WTC11 (cell line): ENCODE data around the gene SIPA1L2. TPM values are rescaled to one million over a fixed set of nuclear protein-coding genes. Genes with fewer than 3 reads are reported as not detected.

Experiments
- ATAC-seq: fragments of 200-7000 bp; cut with Tn5 transposase; 2 replicates; pipeline ENCODE4 v1.10.0; 2021; ENCODE audit warnings: mild to moderate bottlenecking, moderate library complexity
- CTCF ChIA-PET: fragments of 300-600 bp; sonication (Branson Sonifier 250); formaldehyde crosslinking; loops from one replicate; lab custom pipeline; 2021; ENCODE audit warnings: antibody characterized with exemption; lab: Charles Lee
- POLR2A ChIA-PET: fragments of 350-600 bp; sonication (Branson Sonifier 250); formaldehyde crosslinking; loops from one replicate; lab custom pipeline; 2021; ENCODE audit warnings: antibody characterized with exemption; lab: Charles Lee
- DNase-seq: peaks from one replicate; pipeline ENCODE4 v3.0.0; 2021; ENCODE audit warnings: low spot score
- H3K27ac Mint-ChIP-seq: 2 replicates; pipeline ENCODE4 v1.8.0; 2021; ENCODE audit warnings: mixed read lengths
- H3K27me3 Mint-ChIP-seq: 2 replicates; pipeline ENCODE4 v1.8.0; 2021; ENCODE audit warnings: low read depth, mild to moderate bottlenecking, moderate library complexity, mixed read lengths
- H3K36me3 Mint-ChIP-seq: 2 replicates; pipeline ENCODE4 v1.8.0; 2021; ENCODE audit warnings: mixed read lengths
- H3K4me1 Mint-ChIP-seq: 2 replicates; pipeline ENCODE4 v1.8.0; 2022; ENCODE audit warnings: mixed read lengths
- H3K4me3 Mint-ChIP-seq: 2 replicates; pipeline ENCODE4 v1.8.0; 2021; ENCODE audit warnings: mild to moderate bottlenecking, moderate library complexity, mixed read lengths
- H3K9me3 Mint-ChIP-seq: 2 replicates; pipeline ENCODE4 v1.8.0; 2021; ENCODE audit warnings: mixed read lengths
- AR ChIP-seq: fragments of 250-450 bp; sonication (Bioruptor Pico); IDR thresholded peaks from 2 replicates; pipeline ENCODE4 v1.9.0; 2021; ENCODE audit warnings: mild to moderate bottlenecking
- ATF2 ChIP-seq: sonication (generic); formaldehyde crosslinking; IDR thresholded peaks from 2 replicates; pipeline ENCODE4 v1.8.1; 2022; ENCODE audit warnings: low read depth, missing genetic modification reagents, borderline replicate concordance
- ATF6 ChIP-seq: sonication (generic); formaldehyde crosslinking; IDR thresholded peaks from 2 replicates; pipeline ENCODE4 v1.8.1; 2023; ENCODE audit warnings: mild to moderate bottlenecking, missing genetic modification reagents
- CDX4 ChIP-seq: fragments of 250-450 bp; sonication (Bioruptor Pico); IDR thresholded peaks from 2 replicates; pipeline ENCODE4 v1.9.0; 2021; ENCODE audit warnings: moderate library complexity, mild to moderate bottlenecking, inconsistent platforms, borderline replicate concordance
- ELF4 ChIP-seq: sonication (generic); formaldehyde crosslinking; IDR thresholded peaks from 2 replicates; pipeline ENCODE4 v1.8.1; 2022; ENCODE audit warnings: low read depth, mild to moderate bottlenecking, moderate library complexity, missing genetic modification reagents
- RORB ChIP-seq: fragments of 250-450 bp; sonication (Bioruptor Pico); IDR thresholded peaks from 2 replicates; pipeline ENCODE4 v1.9.0; 2021; ENCODE audit warnings: mild to moderate bottlenecking
- SMAD3 ChIP-seq: sonication (generic); formaldehyde crosslinking; IDR thresholded peaks from 2 replicates; pipeline ENCODE4 v1.8.0; 2022; ENCODE audit warnings: missing genetic modification reagents, mild to moderate bottlenecking, borderline replicate concordance
- SOX15 ChIP-seq: fragments of 250-450 bp; sonication (Bioruptor Pico); IDR thresholded peaks from 2 replicates; pipeline ENCODE4 v1.9.0; 2021; ENCODE audit warnings: mild to moderate bottlenecking
- TEAD1 ChIP-seq: sonication (generic); formaldehyde crosslinking; IDR thresholded peaks from 2 replicates; pipeline ENCODE4 v1.8.0; 2022; ENCODE audit warnings: mild to moderate bottlenecking, missing genetic modification reagents
- ZNF423 ChIP-seq: fragments of 250-450 bp; sonication (Bioruptor Pico); IDR thresholded peaks from 2 replicates; pipeline ENCODE4 v2.1.2; 2022; ENCODE audit warnings: mild to moderate bottlenecking, moderate library complexity
- ZNF532 ChIP-seq: fragments of 250-450 bp; sonication (Bioruptor Pico); IDR thresholded peaks from 2 replicates; pipeline ENCODE4 v1.9.0; 2021; ENCODE audit warnings: mild to moderate bottlenecking, borderline replicate concordance
- total RNA-seq: library from RNA; stranded (reverse); gene quantifications from 3 replicates; pipeline ENCODE4 v1.2.3, GENCODE V29; 2021
- TF ChIP-seq, protein P1 (sequence below): fragments of 250-450 bp; sonication (Bioruptor Pico); IDR thresholded peaks from 2 replicates; pipeline ENCODE4 v1.8.0; 2021; ENCODE audit warnings: mild to moderate bottlenecking
- TF ChIP-seq, protein P2 (sequence below): sonication (generic); formaldehyde crosslinking; IDR thresholded peaks from 2 replicates; pipeline ENCODE4 v1.8.0; 2022; ENCODE audit warnings: missing genetic modification reagents
- TF ChIP-seq, protein P3 (sequence below): fragments of 250-450 bp; sonication (Bioruptor Pico); IDR thresholded peaks from 2 replicates; pipeline ENCODE4 v1.9.0; 2021; ENCODE audit warnings: mild to moderate bottlenecking

The SIPA1L2 gene
- total RNA-seq, 1 experiment from 2014 or later, result 14.3 TPM

GRCh38 chr1:232624546-232625281, 5.2 kb downstream of the SIPA1L2 start (continued):
- no peak for TF ChIP-seq AR (CRISPR knock-in tag)
- no peak for TF ChIP-seq ELF4 (CRISPR knock-in tag)
- TF ChIP-seq SOX15, result no peak
- TF ChIP-seq SMAD3, result no peak
- TF ChIP-seq ZNF532 (CRISPR knock-in tag), result no peak
- no peak for TF ChIP-seq RORB (CRISPR knock-in tag)
- no peak for TF ChIP-seq ATF2
- TF ChIP-seq, all 79 proteins: peak for 0

DNA sequence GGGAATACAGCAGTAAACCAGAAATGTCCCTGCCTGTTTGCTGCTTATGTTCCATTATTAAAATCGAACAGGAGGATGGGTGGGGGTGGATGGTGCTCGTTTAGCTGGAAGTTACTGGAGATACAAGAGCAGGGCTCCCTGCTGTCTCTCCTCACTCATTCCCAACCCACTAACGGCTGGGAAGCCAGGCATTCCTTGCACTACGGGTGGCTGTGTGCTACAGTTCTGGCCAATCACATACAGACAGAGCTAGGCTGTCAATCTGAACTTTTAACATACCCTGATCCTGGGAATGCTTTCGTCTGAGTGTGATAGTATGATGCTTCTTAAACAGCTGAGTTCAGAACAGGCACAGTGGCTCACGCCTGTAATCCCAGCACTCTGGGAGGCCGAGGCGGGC, 7.0 kb downstream of the SIPA1L2 start:
- H3K9me3 Mint-ChIP-seq, result no peaks in the 10 kb centered on the region
- CTCF ChIA-PET, result interaction anchor here (1.0 to 1.2 kb wide), 2 partner anchors 11 to 20 kb away, joined by 3 to 7 read pairs; no protein-coding TSS in a partner anchor
- H3K4me3 Mint-ChIP-seq, result no peak overlapping the region
- POLR2A ChIA-PET, result no interaction called here
- TF ChIP-seq TEAD1 (CRISPR knock-in tag) (peak; percentile 37; the same call in 1 of the 2 replicates), CDX4 (CRISPR knock-in tag) (no peak)
- peaks cover 4% of the 10 kb centered on the region for H3K27me3 Mint-ChIP-seq
- H3K27ac Mint-ChIP-seq, result no peak overlapping the region
- peak; percentile 90 for ATAC-seq
- peaks cover 90% of the 10 kb centered on the region for H3K4me1 Mint-ChIP-seq
- DNase-seq, result peak; percentile 62
- H3K36me3 Mint-ChIP-seq, result no peaks in the 10 kb centered on the region

- H3K4me1 Mint-ChIP-seq, result peaks cover 90% of the 10 kb centered on the region
- no peak for ATAC-seq
- POLR2A ChIA-PET, result no interaction called here
- TF ChIP-seq, protein P1, sequence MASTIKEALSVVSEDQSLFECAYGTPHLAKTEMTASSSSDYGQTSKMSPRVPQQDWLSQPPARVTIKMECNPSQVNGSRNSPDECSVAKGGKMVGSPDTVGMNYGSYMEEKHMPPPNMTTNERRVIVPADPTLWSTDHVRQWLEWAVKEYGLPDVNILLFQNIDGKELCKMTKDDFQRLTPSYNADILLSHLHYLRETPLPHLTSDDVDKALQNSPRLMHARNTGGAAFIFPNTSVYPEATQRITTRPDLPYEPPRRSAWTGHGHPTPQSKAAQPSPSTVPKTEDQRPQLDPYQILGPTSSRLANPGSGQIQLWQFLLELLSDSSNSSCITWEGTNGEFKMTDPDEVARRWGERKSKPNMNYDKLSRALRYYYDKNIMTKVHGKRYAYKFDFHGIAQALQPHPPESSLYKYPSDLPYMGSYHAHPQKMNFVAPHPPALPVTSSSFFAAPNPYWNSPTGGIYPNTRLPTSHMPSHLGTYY (CRISPR knock-in tag), result no peak
- TF ChIP-seq ATF6, result no peak
- no peak for TF ChIP-seq SOX15
- no peak for TF ChIP-seq ZNF423 (CRISPR knock-in tag)
- TF ChIP-seq, protein P2, sequence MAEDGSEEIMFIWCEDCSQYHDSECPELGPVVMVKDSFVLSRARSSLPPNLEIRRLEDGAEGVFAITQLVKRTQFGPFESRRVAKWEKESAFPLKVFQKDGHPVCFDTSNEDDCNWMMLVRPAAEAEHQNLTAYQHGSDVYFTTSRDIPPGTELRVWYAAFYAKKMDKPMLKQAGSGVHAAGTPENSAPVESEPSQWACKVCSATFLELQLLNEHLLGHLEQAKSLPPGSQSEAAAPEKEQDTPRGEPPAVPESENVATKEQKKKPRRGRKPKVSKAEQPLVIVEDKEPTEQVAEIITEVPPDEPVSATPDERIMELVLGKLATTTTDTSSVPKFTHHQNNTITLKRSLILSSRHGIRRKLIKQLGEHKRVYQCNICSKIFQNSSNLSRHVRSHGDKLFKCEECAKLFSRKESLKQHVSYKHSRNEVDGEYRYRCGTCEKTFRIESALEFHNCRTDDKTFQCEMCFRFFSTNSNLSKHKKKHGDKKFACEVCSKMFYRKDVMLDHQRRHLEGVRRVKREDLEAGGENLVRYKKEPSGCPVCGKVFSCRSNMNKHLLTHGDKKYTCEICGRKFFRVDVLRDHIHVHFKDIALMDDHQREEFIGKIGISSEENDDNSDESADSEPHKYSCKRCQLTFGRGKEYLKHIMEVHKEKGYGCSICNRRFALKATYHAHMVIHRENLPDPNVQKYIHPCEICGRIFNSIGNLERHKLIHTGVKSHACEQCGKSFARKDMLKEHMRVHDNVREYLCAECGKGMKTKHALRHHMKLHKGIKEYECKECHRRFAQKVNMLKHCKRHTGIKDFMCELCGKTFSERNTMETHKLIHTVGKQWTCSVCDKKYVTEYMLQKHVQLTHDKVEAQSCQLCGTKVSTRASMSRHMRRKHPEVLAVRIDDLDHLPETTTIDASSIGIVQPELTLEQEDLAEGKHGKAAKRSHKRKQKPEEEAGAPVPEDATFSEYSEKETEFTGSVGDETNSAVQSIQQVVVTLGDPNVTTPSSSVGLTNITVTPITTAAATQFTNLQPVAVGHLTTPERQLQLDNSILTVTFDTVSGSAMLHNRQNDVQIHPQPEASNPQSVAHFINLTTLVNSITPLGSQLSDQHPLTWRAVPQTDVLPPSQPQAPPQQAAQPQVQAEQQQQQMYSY (CRISPR knock-in tag), result no peak
- TF ChIP-seq, protein P3, sequence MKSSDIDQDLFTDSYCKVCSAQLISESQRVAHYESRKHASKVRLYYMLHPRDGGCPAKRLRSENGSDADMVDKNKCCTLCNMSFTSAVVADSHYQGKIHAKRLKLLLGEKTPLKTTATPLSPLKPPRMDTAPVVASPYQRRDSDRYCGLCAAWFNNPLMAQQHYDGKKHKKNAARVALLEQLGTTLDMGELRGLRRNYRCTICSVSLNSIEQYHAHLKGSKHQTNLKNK (CRISPR knock-in tag), result no peak
Observed at GRCh38 chr1:232622378-232622777, 7.6 kb downstream of the SIPA1L2 start.

More at GRCh38 chr1:232622378-232622777, 7.6 kb downstream of the SIPA1L2 start:
- H3K27me3 Mint-ChIP-seq, result no peaks in the 10 kb centered on the region; the same call in 1 of the 2 replicates
- H3K27ac Mint-ChIP-seq, result no peak overlapping the region; the same call in 1 of the 2 replicates
- H3K9me3 Mint-ChIP-seq, result no peaks in the 10 kb centered on the region
- DNase-seq, result no peak
- no peaks in the 10 kb centered on the region for H3K36me3 Mint-ChIP-seq
- H3K4me3 Mint-ChIP-seq, result no peak overlapping the region
- CTCF ChIA-PET, result interaction anchor here (1.0 to 1.2 kb wide), 2 partner anchors 10 to 20 kb away, joined by 3 to 7 read pairs; no protein-coding TSS in a partner anchor
